Measurements from ENCODE around the gene PCBP3.
"Not testable (repeated sequence)": the region's sequence is repeated elsewhere in the genome, so short reads cannot be mapped to it uniquely, and the experiment has no call there.

PCBP3 gene

DNA sequence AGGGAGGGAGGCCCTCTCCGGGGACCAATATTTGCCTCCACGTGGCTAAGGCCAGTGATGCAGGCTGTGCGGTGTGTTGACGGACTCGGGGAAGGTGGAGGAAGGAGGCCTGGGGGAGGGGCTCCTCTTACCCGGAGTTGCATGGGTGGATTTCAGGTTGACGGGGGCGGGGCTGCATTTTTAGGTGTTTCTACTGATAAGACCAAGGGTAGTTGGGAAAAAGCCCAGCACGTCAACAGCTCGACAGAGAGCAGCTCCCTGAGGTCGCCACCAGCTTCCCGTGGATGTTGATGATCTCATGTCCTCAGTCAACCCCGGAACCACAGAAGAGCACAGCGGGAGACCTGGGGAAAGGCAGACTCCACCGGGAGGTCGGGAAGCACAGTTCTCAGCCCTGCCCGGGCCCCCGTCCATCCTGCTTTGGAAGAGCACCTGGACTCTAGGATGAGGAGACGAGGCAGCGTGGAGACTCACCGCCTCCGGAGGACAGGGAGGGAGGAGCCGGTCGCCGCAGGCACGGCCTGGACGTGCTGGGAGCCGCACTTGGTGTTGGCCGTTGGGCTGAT is 305.1 kb downstream of the PCBP3 start:
- DNase-seq (ENCODE audit: low read depth) = no peak

DNA sequence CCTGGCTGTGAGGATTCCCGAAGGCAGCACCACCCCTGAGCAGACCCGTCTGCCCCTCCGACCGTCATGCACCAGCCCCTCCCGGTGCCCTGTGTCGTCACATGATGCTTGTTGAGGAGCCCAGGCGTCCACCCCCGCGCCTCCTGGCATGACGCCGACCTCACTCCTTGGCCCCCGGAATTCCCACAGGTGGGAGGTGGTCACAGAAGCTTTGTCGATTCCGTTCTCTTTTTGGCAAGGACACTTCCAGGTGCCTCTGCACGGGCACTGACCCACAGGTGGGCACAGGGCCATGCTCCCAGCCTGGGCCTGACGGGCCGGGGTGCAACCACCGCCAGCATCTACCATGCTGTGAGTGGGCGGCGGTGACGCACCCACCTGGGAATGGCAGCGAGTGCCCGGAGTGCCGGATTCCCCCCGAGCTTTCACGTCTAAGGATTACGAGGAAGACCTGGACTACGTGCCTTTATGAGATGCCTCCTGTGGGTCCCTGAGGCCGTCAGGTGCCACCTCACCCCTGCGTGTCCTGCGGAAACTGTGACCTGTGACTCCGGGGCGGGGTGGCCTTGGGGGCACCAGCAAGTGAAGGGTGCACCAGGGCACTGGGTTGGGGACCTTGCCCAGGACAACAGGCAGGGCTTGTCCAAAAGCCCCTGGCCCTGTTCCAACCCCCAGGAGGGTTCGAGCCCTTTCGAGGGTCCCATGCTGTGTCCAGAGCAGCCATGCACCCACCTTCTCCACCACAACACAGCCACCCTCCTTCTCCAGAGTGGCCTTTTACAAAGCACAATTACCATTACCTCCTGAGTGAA is 306.6 kb downstream of the PCBP3 start:
- no peak for DNase-seq (ENCODE audit: low read depth)

DNA sequence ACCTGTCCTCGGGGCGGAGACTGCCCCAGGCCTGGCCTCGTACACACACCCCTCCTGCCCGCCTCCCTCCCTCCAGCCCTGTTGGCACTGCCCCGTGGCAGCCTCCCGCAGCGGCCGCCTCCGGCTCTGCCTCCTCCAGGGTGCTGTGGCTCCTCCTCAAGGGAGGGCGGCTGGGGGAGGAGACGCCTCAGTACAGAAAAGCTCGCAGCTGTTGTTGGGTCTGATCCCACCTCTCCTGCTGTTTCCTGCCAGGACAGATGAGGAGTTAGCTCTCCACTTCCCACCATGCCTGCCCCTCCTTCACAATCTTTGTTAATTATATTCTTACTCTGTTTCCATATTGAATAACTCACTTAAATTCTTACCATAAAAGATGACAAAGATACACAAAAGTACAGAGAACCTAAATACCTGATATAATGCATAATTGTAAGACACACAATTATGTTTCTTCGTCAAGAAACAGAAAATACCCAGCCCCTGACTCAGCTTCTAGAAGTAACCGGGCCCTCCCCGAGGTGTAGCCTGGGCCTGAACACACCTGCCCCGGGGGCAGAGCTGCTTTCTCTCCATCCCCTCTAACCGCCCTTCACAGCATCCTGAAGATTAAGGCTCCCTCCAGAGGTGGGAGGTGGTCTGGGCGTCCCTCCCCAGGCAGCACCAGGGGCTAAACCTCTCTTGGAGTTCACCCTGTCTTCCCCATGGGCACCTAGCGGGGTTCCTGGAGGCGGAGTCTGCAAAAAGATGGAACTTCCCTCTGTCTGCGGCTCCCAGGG is 307.4 kb downstream of the PCBP3 start:
- DNase-seq (ENCODE audit: low read depth) = no peak

DNA sequence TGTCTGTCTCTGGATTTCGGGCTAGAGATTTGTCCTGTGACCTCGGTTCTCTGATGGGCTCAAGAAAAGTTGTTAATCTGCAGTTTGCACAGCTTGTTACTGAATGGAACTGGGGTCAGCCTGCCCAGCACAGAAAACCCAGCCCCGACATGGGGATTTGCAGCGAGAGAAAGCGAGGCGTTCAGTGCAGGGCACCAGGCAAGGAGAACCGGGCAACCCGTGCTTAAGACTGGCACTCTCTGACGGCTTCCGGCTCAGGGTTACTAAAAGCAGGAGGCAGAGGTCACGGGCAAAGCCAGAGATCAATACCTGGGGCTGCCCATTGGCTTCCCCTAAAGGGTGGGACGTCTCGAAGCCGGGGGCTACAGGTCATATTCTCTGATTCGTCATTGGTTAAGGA is 308.2 kb downstream of the PCBP3 start:
- no peak for DNase-seq (ENCODE audit: low read depth)

DNA sequence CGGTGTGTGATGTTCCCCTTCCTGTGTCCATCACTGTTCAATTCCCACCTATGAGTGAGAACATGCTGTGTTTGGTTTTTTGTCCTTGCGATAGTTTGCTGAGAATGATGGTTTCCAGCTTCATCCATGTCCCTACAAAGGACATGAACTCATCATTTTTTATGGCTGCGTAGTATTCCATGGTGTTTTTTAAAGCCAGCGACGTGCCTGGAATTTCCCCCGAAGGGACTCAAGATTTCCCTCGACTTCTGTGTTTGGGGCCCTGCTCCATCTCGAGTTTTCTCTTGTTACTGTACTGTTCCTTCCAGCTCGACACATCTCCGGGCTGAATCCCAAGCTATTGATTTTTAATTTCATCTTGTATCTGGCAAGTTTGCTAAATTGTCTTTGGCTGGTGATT is 309.0 kb downstream of the PCBP3 start:
- DNase-seq (ENCODE audit: low read depth) = not testable (repeated sequence)

DNA sequence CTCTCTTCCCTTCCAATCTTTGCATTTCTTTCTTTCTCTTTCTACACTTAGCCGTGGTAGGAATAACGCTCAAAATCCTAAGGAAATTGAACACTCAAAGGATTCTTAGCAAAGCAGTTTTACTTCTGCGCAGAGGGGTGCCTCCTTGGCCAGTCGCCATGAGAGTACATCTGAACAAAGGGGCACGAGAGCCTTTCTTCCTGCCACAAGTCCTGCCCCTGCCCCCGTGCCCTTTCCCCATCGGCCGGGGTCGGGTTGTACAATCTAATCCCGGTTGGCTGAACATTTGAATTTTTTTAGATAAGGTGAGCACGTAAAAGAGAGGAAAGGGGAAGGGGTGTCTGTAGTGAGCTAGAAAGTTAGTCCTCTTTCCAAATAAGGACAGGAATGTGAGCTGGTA is 309.4 kb downstream of the PCBP3 start:
- no peak for DNase-seq (ENCODE audit: low read depth)

DNA sequence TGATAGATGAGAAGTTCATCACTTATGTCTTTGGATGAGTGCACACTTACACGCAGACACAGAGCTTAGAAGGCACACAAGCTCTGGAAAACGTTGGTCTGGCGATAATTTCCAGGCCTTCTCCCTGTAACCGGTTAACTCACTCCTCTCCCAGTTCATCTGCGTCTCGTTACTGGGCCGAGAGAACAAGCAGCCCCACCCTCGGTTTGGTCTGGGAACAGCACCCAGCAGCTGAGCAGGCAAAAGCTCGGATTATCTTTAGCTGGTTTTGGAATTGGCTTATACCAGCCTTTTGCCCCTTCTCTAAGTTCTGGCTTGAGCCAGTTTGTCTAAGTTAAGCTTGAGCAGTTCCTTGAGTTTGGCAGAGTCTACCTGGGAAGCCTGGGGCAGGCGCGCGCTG is 310.7 kb downstream of the PCBP3 start:
- DNase-seq (ENCODE audit: low read depth) = no peak

DNA sequence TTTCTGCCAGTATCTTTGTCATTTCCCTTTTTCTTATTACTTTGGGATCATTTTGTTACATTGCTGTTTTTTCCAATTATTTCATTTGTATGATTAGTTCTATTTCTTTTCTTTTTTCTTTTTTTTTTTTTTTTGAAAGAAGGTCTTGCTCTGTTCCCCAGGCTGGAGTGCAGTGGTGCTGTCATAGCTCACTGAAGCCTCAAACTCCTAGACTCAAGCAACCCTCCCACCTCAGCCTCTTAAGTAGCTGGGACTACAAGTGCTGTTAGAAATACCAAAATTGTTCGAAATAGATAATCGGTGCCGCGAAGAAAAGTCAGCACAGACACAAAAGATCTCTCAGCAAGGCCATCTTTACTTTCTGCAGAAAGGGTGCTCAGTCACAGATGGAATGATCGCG is 311.4 kb downstream of the PCBP3 start:
- DNase-seq (ENCODE audit: low read depth) = no peak

DNA sequence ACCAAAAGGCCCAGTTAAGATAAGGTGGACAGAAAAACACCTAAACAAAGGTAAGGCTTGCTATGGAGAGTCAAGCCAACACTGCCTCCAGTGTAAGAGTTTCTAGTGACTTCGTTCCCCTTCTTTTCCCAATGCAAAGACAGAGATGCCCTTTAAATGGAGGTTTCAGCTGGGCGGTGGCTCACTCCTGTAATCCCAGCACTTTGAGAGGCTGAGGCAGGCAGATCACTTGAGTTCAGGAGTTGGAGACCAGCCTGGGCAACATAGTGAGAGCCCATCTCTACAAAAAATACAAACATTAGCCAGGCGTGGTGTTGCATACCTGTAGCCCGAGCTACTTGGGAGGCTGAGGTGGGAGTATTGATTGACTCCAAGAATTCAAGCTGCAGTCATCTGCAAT is 314.0 kb downstream of the PCBP3 start:
- no peak for DNase-seq (ENCODE audit: low read depth)

DNA sequence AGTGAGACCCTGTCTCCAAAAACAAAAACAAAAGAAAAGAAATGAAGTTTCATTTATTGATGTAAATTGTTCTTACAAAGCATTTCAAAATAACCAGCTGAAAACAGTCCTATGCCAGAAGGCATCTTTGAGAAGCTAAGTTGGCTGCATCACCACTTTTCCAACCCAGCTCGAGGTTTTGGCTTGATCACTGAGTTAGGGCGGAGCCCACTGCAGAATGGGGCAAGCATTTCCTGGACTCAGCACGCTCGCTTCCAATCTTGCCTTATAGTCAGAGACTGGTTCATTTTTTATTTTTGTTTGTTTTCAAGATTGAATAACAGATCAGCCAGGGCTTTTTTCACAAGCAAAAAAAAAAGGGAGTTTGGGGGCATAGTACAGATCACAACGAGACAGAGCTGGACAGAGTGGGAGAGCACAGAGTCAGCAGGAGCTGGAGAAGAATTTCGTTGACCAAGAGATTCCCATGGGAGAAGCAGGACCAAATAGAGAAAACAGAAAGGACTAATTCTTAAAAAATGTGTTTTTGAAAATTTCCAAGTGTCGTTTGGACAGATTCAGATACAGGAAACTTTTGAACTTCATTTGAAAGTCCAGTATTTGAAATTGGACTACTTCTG is 314.6 kb downstream of the PCBP3 start:
- DNase-seq (ENCODE audit: low read depth) = no peak

DNA sequence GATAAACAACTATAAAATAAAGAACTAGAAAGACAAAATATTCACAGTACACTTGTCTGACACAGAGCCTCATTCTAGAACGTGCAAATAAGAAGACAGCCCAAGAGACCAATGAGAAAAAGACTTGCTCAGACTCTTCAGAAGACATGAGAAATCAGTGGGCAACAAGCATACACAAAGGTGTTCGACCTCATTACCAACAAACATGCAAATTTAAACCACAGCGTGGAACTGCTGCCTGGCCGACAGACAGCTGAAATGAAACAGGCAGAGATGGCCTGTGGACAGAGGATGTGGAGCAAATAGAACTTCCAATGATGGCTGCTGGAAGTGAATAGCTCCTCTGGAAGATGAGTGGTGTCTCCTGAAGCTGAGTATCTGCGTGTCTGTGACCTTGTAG is 315.7 kb downstream of the PCBP3 start:
- no peak for DNase-seq (ENCODE audit: low read depth)

DNA sequence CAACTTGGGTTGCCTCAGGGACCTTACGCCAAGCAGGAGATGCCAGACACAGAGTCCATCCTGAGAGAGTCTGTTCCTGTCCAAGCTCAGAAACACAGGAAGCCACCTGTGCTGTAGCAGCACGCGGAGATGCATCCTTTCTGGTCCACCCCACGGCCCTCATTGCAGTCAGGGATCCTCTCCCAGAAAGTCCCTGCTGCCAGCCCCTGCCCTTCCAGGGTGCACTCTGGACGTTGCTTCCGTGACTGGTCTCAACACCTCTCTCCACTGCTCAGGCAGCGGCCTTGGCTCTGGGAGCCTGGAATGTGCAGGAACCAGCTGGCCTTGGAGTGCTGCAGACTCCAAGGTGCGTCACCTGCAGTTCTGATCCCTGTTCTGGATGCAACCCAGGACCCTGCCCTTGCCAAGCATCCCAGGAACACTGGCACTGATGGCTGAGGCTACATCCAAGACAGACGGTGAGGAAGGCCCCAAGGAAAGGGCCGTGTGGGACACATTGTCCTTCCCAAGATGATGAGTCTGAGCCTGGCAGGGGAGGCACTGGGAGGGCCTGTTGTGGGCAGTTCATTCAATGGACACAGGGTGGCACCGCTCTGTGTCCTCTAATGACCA is 316.4 kb downstream of the PCBP3 start:
- no peak for DNase-seq (ENCODE audit: low read depth)

DNA sequence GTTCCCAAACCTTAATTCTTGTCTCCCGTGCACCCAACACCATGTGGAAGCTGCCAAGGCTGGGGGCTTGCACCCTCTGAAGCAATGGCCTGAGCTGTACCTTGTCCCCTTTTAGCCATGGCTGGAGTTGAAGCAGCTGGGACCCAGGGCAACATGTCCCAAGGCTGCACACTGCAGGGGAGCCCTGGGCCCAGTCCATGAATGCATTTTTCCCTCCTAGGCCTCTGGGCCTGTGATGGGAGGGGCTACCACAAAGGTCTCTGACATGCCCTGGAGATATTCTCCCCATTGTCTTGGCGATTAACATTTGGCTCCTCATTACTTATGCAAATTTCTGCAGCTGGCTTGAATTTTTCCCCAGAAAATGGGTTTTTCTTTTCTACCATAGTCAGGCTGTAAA is 317.9 kb downstream of the PCBP3 start:
- DNase-seq (ENCODE audit: low read depth) = not testable (repeated sequence)

DNA sequence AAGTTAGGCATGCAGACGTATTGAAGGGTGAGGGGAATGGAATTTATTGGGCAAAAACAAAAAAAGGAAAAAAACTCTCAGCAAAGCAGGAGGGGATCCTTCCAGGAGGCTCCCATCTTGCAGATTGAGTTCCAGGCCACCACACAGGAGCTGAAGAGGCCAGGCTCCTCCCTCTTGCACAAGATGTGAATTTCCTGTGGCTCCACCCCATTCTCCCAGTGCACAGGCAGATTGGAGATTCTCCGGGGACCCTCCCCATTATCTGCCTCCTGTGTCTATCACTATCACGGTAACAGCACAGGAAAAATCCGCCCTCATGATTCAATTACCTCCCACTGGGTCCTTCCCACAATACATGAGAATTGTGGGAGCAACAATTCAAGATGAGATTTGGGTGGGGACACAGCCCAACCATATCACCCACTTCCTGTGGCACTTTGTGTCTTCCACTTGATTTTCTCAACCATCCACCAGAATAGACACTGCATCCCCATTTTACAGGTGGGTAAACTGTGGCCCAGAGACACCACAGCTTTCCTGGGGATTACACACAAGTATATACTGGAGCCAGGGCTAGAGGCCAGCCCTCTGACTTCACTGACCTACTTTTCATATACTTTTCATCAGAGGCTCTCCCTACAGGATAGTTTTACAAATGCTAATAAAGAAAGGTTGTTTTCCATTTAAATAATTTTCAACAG is 319.2 kb downstream of the PCBP3 start:
- DNase-seq (ENCODE audit: low read depth) = no peak

DNA sequence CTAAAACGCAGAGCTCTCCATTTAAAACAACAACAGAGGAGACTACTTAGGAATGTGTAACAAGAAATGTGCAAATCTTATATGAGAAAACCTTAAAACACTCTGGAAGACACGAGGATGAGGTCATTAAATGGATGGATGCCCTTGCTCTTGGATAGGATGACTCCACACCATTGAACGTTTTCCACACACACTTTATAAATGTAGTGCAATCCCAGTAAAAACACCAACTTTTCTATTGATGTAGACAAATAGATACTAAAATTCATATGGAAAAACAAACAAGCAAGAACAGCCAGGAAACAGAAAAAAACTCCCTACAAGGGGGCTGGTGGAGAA is 319.7 kb downstream of the PCBP3 start:
- no peak for DNase-seq (ENCODE audit: low read depth)

DNA sequence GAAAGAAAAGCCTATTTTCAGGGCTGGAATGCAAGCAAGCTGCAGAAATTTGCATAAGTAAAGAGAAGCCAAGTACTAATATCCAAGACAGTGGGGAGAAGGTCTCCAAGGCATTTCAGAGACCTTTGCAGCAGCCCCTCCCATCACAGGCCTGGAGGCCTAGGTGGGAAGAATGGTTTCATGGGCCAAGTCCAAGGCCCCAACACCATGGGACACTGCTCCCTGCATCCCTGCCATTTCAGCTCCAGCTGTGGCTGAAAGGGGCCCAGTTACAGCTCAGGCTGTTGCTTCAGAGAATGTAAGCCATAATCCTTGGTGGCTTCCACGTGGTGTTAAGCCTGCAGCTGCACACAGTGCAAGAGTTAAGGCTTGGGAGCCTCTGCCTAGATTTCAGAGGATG is 321.1 kb downstream of the PCBP3 start:
- no peak for DNase-seq (ENCODE audit: low read depth)

DNA sequence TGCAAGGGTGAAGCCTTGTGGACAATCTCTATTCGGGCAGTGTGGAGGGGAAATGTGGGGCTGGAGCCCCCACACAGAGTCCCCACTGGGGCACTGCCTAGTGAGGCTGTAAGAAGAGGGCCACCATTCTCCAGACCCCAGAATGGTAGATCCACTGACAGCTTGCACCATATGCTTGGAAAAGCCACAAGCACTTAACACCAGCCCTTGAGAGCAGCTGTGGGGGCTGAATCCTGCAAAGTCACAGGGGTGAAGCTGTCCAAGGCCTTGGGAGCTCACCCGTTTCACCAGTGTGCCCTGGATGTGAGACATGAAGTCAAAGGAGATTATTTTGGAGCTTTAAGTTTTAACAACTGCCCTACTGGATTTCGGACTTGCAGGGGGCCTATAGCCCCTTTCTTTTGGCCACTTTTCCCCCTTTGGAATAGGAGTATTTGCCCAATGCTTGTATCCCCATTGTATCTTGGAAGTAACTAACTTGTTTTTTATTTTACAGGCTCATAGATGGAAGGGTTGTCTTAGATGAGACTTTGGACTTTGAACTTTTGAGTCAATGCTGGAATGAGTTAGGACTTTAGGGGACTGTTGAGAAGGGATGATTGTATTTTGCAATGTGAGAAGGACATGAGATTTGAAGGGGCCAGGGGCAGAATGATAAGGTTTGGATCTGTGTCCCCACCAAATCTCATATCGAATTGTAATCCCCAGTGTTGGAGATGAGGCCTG is 321.7 kb downstream of the PCBP3 start:
- DNase-seq (ENCODE audit: low read depth) = no peak

DNA sequence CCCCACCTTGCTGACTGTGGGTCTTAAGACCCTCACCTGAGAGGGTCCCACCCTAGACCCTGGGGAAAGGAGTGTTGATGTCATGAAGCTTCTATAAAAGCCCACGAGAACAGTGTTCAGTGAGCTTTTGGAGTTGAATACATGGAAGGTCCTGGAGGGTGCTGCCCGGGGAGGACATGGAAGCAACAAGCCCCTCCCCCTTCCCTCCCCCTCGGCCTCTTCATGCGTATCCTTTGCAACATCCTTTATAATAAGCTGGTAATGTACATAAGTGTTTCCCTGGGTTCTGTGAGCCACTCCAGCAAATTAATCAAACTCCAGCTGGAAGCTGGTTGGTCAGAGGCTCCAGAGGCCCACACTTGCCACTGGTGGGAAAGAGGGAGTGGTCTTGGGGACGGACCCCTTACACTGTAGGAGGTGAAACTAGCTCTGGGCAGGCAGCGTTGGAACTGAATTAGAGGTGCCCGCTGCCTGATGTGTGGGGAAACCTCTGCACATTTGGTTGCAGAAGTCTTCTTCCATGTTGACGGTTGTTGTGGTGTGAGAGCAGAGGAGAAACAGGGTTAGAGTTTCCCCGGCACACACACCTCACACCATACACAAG is 323.4 kb downstream of the PCBP3 start:
- DNase-seq (ENCODE audit: low read depth) = no peak

DNA sequence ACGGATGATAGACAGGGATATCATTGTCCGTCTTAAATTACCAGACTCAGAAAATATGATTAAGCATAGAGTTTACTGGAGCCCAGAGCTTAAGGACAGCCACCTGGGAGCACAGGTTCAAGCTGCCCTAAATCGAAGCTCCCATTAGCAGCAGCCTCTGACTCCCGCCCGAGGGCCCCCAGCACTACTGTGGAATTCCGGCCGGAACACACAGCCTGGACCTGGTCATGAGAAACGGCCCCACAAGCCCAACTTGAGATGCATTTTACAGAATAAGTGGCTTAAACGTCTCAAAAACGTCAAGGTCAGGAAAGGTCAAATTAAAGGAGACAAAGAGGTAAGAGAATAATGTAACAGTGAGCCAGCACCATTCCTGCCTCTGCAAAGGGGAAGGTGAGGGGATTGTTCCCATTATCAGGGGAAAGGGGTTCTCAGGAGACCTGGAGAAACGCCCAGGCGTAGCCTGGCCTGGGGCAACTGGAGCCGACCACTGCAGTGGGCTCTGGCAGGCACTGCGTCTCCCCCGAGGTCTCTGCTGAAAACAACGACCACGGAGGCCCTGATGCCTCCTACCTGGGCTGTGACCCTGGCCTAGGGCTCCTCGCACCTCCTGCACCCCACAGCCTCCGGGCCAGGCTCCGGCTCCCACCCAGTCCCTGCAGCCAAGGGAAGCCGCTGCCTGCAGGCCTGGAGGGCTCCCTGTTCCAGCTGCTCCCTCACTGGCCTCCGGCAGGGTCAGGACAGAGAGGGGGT is 326.6 kb downstream of the PCBP3 start:
- DNase-seq (ENCODE audit: low read depth) = no peak

All from T-helper 22 cell (primary cell).